Gastroesophageal sphincter (tissue), 3 donors: ENCODE data around the gene NSD2.

ENCODE experiments used
- POLR2AphosphoS5 ChIP-seq: sonication (generic); formaldehyde crosslinking; IDR thresholded peaks from one replicate; pipeline ENCODE4 v1.6.1; 2017; ENCODE audit warnings: antibody characterized with exemption
- TF ChIP-seq, protein P1 (sequence below), 4 experiments: fragments of 200-600 bp in 2 of 4; fragments of 450-650 bp in 2 of 4; sonication (generic) in 1 of 4; IDR thresholded peaks; one replicate each; pipeline ENCODE4 v1.5.1; 2017 to 2019; ENCODE audit warnings: antibody characterized with exemption in 4 of 4, mild to moderate bottlenecking in 2 of 4, moderate library complexity in 2 of 4

DNA sequence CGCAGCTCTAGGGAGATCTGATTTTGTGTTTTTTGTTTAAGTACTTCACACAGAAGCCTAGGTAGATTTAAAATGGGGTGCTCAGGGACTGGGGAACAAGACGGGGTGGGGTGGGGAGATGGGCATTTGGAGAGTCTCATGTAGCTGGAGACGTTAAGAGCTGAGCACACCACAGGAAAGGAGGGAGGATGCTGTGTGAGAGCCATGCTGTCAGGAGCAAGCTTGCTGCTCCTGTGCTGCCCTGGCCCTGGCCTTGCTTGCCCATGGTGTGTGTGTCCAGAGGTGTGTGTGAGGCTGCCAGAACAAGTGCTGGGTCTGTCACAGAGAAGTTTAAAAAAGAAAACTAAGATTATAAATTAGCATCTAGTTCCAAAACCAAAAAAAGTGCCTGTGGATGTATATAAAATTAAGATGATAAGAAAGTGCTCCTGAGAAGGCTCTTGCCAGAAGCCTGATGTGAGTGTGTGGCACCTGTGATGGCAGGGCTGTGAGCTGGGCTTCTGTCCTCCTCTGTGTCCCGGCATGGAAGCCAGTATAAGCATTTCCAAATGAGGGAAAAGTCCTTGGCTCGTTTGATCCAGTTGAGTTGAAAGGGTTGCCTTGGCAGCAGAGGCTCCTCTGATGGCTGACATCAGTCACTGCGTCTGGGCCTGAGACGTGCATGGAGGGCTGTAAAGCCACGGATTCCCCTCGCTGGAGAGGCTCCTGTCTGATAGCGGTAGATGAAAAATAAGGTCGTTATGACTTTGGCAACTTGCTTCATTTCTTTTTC, 74.1 kb downstream of the NSD2 start:
- no peak for TF ChIP-seq POLR2AphosphoS5
- TF ChIP-seq, protein P1, sequence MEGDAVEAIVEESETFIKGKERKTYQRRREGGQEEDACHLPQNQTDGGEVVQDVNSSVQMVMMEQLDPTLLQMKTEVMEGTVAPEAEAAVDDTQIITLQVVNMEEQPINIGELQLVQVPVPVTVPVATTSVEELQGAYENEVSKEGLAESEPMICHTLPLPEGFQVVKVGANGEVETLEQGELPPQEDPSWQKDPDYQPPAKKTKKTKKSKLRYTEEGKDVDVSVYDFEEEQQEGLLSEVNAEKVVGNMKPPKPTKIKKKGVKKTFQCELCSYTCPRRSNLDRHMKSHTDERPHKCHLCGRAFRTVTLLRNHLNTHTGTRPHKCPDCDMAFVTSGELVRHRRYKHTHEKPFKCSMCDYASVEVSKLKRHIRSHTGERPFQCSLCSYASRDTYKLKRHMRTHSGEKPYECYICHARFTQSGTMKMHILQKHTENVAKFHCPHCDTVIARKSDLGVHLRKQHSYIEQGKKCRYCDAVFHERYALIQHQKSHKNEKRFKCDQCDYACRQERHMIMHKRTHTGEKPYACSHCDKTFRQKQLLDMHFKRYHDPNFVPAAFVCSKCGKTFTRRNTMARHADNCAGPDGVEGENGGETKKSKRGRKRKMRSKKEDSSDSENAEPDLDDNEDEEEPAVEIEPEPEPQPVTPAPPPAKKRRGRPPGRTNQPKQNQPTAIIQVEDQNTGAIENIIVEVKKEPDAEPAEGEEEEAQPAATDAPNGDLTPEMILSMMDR (IDR thresholded peaks at IDR 0.05), result no peak
